Astrocyte of the cerebellum (primary cell): ENCODE results near the gene UBAP1L.
"Not testable (repeated sequence)": the region's sequence is repeated elsewhere in the genome, so short reads cannot be mapped to it uniquely, and the experiment has no call there.

Experiments used
- DNase-seq: peaks from one replicate; pipeline ENCODE4 v3.0.0-alpha.2; 2011; ENCODE audit warnings: low read depth
- H3K4me3 ChIP-seq: 2 replicates; pipeline ENCODE4 v1.5.1; 2011; ENCODE audit warnings: mild to moderate bottlenecking, low read depth, low read length, moderate library complexity
- in situ Hi-C: cut with HindIII; loops from 2 replicates; pipeline ENCODE4 v1.10.0; 2017; ENCODE audit warnings: low sequenced_read_pairs
- TF ChIP-seq, protein P1 (sequence below): IDR thresholded peaks from 2 replicates; pipeline ENCODE4 v1.5.1; 2012; ENCODE audit warnings: low read length, low read depth, moderate library complexity, mild to moderate bottlenecking; ENCODE audit errors: missing control alignments

UBAP1L gene

DNA sequence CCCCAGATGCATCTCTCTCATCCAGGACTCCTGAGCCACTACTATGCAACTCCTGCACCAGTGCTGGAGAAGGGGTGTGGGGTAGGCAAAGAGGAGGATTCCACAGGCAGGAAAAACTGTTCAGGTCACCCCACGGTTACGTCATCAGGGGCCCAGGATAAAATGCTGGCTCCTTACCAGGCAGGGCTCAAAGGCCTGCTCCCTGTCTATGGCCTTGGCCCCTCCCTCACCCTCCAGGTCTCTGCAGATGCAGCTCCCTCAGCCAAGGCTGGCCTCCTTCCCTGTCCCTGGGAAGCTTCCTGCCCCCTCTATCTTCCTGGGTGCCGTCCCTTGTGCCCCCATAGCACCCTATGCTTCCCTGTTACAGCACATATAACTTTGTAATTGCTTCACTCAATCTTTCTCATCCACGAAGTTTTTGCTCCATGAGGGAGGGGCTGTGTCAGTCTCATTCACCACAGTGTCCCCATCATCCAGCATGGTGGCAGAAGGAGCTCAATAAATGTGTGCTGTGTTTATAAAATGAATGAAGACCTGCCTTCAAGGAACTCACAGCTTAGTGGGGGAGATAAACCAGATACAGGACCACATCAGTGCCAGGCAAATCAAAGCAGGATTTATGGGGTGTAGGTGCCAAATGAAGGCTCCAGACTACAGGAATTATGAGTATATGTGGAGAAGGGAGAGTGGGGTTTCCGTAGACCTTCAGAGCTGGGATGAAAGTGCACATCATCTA lies 19.8 kb downstream of the UBAP1L start:
- in situ Hi-C loops, result no loop called here
- TF ChIP-seq, protein P1, sequence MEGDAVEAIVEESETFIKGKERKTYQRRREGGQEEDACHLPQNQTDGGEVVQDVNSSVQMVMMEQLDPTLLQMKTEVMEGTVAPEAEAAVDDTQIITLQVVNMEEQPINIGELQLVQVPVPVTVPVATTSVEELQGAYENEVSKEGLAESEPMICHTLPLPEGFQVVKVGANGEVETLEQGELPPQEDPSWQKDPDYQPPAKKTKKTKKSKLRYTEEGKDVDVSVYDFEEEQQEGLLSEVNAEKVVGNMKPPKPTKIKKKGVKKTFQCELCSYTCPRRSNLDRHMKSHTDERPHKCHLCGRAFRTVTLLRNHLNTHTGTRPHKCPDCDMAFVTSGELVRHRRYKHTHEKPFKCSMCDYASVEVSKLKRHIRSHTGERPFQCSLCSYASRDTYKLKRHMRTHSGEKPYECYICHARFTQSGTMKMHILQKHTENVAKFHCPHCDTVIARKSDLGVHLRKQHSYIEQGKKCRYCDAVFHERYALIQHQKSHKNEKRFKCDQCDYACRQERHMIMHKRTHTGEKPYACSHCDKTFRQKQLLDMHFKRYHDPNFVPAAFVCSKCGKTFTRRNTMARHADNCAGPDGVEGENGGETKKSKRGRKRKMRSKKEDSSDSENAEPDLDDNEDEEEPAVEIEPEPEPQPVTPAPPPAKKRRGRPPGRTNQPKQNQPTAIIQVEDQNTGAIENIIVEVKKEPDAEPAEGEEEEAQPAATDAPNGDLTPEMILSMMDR, result no peak
- H3K4me3 ChIP-seq, result no peak overlapping the region
- DNase-seq, result no peak

DNA sequence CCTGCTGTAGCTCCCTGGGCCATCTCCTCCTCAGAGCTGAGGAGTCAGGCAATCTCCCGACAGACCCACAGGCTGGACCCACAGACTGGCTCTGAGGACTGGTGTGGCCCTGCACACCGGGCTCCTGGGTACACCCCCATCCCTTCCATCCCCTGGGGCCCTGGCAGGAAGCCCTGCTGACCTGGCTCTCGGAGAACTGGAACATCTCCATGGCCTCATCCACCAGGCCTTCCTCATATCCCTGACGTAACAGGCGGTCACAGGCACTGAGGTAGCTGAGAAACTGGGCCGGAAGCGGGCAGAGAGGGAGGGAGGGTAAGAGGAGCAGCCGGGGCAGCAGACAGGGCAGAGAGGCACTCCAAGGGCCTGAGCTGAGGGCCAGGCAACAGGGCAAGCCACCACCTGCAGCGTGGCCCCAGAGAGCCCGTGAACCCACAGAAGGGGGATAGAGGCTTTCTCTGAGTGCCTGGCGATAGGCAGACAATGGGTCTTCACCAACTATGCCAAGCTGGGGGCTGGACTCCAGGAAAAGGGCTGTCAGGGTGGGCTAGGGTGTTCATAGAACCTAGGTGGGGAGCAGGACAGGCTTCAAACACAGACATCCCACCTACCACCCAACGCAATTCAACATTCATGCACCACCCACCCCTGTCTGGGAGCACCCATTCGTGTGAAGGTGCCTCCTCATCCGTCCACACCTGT lies 20.6 kb downstream of the UBAP1L start:
- in situ Hi-C loops, result no loop called here
- DNase-seq, result no peak
- TF ChIP-seq, protein P1, result no peak
- H3K4me3 ChIP-seq, result no peak overlapping the region

DNA sequence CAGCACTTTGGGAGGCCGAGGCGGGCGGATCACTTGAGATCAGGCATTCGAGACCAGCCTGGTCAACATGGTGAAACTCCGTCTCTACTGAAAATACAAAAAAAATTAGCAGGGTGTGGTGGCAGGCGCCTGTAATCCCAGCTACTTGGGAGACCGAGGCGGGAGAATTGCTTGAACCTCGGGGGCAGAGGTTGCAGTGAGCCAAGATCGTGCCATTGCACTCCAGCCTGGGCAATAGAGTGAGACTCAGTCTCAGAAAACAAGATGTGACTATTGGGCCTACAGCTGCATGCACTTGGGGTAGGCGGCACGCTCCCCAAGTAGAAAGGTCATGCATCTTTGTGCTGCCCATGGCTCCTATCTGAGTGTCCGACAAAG lies 21.2 kb downstream of the UBAP1L start:
- in situ Hi-C loops, DNase-seq, H3K4me3 ChIP-seq: not testable (repeated sequence)

DNA sequence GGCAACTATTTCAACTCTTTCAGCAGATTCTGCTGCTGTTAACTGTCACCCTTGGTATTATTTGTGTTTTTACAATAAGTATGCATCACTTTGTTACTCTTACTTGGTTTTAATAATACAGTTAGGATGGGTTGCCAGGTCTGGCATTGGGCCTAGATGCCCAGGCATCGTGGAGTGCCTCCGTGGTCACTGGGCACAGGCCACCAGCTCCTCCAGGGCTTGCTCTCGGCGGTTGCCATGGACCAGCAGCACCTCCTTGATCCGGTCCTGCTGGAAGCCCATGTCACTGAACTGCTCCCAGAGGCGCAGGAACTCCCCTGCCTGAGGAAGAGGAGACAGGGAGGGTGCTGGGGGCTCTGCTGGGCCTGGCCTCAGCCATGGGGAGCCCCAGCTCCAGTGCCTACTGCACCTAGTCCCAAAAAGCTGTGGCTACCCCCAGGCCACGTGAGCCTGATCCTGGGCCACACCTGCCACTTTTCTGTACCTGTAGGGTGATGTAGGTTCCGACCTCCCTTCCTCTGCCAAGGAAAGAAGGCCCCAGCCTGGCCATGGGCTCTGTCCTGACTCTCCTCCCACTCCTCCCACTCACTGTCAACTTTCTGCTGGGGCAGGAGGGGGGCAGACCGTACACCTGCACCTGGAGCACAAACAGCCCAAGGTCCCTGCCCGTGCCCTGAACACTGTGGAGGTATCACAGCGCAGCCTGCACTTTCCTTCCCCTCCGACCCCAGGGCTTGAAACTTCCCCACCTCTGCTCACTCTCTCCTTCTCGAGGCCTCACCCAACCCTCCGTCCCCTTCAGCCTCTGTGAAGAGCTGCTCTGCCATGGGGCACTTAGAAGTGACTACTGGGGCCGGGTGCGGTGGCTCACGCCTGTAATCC lies 21.8 kb downstream of the UBAP1L start:
- H3K4me3 ChIP-seq, result no peak overlapping the region
- no peak for DNase-seq
- in situ Hi-C loops, result no loop called here
- TF ChIP-seq, protein P1, result no peak

DNA sequence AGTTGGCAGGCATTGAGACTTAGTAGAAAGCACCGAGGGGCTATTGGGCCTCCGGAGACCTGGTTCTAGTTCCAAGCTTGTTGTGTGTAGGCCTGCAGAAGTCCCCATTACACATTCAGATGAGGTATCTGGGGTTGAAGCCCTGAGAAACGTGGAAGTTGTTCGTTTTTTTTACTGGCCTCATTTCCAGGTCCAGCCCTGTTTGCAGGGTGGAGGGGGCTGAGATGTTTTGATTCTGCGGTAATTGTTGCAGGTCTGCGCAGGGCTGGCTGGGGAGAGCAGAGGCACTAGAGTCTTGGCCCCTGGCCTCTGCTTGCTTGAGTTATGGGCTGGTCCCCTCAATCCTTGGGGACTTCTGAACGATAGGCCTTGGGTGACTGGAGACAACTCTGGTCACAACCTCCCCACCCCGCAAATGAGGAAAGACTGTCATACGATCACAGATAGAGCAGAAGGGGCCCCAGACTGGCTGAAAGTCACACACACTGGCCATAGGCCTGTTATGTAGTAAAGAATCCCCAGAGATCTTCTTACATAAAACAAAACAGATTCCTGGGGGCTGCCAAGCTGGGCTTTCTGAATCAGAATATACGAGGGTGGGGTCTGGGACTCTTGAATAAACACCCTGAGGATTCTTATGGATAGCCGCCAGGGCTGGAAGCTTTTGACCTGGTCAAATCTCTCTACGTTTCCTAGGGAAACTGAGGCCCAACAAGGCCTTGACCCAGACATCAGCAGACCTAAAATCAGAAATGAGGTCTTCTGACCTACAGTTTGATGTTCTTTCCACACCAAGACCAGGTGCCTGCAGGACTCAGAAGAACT lies 22.8 kb downstream of the UBAP1L start:
- in situ Hi-C loops, result no loop called here
- no peak for DNase-seq
- TF ChIP-seq, protein P1, result no peak
- H3K4me3 ChIP-seq, result no peak overlapping the region

DNA sequence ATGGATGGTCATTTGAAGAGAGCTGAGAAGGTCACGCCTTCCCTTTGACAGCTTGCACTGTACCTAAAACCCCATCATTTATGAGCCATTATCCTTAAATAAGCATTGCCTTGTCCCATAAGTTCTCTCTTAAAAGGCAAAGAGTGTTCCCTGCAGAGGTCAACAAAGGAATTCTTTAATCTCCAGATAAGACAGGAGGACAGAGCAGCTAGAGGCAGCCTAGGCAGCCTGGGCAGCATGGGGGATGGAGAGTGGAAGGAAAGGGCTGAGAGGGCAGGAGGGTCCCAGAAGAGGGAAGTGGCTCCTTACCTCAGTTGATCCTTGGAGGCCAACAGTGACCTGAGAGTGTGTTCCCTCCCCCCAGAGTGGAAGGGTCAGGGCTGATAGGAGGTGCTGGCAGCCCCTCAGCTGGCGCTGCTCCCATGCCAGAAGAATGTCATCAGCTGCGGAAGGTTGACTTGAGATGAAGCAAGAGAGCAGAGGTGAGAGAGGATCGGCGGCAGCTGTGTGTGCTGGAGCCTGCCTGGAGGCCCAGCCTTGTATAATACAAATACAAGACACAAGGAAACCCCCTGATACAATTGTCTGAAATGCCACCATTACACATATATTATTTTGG lies 25.7 kb downstream of the UBAP1L start:
- H3K4me3 ChIP-seq, result no peak overlapping the region
- TF ChIP-seq, protein P1, result no peak
- DNase-seq, result no peak
- in situ Hi-C loops, result no loop called here
